ENCODE measurements around the gene MDC1.

Gene MDC1

DNA sequence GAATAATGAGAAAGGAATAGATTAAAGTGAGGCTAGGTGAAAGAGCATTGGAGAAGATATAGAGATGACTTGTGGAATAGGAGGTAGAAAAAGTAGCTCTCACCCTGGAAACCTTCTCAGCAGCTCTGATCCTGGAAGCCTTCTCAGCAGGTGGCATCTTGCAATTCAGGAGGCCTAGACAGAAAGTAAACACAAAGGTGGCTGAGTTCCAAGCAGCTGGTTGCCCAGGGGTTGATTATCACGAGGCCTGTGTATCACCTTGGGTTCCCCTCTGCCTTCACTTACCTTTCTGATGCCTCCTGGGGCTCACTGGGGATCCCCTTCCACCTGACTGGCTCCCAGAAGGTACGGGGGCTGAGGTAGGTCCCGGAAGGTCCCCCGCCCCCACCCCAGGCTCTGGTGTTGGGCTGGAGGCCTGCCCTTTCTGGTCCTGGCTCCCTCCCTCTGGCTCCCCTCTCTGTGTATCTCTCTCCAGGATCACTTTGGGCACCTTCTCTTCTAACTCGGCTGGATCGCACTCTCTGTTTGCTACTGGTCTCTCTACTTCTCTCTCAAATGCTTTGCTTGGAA, 9.7 kb downstream of the MDC1 start:
- no peak for DNase-seq (ENCODE audit: low spot score)

DNA sequence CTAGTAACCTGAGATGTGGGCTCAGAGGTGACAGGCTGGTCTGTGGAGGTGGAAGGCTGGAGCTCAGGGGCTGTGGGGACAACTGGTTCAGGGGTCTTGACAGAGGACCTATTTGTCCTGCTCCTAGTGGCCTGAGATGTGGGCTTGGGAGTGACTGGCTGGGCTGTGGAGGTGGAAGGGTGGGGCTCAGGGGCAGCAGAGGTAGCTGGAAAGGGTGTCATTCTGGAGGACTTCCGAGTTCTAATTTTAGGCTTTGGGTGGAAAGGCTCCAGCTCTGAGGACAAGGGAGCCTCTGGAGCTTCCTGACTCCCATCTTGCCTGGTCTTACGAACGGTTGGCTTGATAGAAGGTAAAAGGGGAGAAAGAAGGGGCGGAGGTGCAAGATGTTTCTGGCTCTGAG, 11.5 kb downstream of the MDC1 start:
- DNase-seq (ENCODE audit: low spot score): no peak

DNA sequence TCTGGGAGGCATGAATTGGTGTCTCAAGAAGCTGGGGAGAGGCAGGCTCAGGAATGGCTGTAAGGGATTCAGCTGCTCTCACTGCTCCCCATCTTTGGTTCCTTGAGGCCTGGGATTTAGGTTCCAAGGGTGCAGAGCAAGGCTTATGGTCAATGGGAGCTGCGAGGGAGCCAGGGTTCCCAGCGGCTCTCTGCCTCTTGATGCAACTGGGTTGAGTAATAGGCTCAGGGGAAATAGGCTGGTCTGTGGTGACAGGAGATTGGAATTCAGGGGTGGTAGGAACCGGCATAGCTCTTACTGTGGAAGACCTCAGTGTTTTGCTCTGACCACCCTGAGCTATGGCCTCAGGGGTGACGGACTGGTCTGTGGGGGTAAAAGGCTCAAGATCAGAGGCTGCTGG, 13.3 kb downstream of the MDC1 start:
- DNase-seq (ENCODE audit: low spot score): no peak

DNA sequence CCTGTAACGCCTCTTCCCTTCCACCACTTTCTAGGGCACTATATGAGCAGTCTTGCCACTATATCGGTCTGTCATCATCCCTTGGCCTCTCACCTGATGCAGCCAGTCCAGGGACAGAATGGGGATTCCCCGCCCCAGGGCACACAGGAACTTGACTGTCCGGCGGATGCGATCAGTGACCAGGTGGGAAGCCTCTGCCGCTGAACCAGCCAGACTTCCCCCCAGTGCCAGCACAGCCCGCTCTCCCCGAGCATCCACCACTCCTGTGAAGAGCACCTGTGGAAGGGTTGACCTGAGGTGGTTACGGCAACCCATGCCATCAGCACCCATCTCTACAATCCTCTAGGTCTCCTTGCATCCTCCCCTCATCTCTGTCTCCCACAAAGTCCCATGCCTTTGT, 14.1 kb downstream of the MDC1 start:
- no peak for DNase-seq (ENCODE audit: low spot score)

DNA sequence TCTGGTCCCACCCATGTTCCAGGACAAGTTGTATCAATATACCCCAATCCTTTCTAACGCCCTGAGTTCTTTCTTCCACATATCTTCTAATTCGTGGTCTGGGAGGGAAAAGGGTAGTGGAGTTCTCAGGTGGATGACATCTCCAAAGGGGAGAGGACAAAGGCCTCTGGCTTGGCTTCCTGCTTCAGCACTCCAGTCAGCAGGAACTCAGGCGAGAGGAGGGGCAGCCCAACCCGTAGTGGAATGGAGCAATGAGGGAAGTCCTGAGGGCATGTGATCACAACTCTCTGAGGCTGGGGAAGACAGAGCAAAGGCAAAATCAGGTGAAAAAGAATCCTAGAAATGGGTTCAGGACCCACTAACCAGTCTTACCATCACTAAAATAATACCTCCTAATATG, 16.7 kb downstream of the MDC1 start:
- peak; percentile 40 for DNase-seq (ENCODE audit: low spot score)

DNA sequence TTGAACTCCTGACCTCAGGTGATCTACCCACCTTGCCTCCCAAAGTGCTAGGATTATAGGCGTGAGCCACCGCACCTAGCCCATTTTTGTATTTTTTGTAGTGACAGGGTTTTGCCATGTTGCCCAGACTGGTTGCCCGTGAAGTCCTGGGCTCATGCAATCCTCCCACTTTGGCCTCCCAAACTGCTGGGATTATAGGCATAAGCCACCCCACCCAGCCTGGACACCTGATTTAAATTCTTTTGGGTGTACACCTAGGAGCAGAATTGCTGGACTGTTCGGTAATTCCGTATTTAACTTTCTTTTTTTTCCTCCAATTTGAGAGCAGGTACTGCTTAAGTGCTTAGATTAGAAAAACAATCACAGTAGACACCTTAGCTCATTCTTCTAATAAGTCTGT, 20.6 kb downstream of the MDC1 start:
- no peak for DNase-seq (ENCODE audit: low spot score)

DNA sequence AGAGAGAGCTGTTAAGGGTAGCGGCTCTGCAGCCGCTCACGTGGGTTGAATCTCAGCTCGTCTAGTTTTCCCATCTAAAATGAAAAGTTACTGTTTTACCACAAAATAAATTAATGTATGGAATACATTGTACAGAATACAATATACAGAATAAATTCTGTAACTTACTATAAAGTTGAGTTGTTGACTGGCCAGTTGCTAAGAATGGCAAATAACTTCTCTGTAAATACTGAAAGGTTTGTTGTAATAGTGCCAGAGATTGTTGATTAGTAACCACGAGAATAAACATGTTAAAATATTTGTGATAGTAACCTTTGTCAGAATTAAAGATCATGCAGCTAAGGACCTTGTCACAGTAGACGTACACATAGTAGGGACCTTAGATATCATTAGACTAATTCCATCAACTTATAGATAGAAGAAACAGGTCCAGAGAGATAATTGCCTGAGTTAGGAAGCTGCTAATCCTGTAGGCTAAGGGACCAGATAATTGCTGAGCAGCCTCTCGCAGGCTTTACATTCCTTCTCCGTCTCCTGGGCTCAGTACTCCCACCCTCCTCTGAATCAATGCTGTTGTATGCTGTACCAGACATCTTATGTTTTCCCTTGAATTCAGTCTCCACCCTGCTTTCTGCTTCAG, 25.8 kb downstream of the MDC1 start:
- DNase-seq (ENCODE audit: low spot score): no peak

DNA sequence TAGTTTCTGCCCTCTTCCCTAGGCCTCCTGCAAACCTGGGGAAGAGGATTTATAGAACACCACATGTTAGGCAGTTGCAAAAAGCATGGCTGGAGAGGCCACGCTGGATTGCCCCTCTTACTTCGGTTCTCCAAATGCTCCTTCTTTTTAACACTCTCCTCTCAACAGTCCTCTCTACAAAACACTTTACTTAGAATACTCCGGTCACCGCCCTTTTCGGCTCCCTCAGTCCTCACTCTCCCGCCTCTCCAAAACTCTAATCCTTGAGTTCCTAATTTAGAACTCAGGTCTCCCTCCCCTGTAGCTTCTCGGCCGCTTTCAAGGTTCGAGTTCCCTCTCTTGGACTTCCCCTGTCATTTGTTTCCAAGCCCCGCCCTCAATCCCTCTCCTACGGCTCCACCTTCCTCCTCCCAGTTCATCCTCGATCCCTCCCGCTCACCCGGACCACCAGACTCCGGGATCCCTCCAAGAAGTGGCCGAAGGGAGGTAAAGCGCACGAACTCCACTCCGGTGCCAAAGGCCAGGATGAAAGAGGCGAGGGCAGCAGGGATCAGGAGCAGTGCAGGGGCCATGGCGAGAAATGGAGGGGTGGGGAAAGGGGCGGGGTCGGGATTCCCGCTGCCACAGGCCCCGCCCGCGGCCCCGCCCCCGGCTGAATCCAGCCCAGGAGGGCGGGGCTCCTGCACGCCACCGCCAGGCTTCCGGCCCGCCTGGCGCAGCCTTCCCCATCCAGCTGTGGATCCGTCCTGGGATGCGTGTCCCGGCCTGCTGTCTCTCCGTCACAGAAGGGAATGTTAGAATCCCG, 26.5 kb downstream of the MDC1 start, which contains the start of gene NRM:
NRM (minus strand) TSS at position 582 of the 805 bp plus-strand sequence; CDS start at position 572, 10 bp downstream.
- DNase-seq (ENCODE audit: low spot score): peak; percentile 87

DNA sequence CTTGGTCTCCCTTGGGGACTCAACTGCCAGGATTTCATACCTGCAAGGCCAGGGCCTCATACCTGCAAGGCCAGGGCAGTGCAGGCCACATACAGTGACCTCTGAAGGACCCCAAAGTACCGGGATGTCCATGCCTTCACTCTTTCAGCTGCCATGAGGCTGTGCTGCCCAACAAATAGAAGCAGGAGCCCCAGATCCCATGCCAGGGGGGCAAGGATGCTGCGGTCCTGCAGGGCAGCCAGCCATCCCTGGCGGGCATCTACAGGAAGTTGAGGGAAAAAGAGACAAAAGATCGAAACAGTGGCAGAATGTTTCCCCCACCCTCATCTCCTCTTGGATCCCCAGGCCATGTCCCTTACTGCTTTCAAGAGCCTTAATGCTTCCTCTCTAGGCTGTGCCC, 27.1 kb downstream of the MDC1 start:
- no peak for DNase-seq (ENCODE audit: low spot score)

DNA sequence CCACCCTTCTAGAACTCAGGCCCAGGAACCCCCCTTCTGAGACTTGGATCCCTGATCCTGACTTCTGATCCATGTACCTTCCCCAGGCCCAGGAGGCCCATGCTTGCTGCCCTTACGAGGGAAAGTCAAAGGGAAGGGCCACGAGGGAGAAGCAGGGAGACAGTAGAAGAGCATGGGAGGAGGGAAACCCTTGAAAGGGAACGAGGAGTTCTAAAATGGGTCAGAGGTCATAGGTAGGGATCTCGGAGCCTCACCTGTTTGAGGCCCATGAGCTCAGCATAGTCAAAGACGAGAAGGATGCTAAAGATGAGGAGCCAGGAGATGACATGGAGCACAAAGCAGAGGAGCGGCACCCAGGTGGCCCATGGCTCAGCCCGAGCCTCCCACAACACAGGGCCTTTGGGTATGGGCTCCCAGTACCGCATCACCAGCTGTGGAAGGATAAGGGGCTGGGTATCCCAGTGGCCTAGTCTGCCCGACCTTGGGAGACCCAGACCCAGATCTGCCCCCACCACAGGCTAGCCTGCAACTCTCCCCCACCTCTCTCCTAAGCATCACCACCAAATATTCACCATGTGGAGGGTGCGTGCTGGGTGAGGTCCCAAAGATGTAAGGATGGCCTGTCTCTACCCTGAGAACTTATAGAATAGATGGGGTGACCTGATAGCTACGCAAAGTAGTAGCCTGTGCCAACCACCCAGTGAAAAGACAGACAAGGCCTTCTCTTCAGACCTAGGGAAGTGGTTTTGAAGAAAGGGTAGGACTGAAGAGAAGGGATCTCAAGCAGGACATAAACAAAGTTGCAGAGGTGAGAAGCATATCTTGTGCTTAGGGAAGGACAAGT, 27.8 kb downstream of the MDC1 start:
- no peak for DNase-seq (ENCODE audit: low spot score)

DNA sequence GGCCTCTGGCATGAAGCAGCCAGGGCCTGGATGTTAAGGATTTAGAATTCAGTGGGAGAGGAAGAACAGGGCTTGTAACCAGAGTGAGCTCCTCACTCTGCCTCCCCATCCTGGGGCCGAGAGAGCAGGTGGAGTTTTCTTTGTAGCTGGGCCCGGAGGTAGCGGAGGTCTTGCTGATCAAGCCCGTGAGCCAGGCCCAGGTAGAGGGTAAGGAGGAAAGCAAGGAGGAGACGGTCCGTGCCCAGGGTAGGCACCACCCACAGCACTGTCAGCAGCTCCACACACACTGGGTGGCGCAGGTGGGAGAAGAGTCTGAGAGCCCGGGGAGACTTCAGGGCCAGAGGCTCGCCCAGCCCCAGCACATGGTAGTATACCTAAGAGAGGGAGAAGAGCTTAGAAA, 28.5 kb downstream of the MDC1 start:
- no peak for DNase-seq (ENCODE audit: low spot score)

DNA sequence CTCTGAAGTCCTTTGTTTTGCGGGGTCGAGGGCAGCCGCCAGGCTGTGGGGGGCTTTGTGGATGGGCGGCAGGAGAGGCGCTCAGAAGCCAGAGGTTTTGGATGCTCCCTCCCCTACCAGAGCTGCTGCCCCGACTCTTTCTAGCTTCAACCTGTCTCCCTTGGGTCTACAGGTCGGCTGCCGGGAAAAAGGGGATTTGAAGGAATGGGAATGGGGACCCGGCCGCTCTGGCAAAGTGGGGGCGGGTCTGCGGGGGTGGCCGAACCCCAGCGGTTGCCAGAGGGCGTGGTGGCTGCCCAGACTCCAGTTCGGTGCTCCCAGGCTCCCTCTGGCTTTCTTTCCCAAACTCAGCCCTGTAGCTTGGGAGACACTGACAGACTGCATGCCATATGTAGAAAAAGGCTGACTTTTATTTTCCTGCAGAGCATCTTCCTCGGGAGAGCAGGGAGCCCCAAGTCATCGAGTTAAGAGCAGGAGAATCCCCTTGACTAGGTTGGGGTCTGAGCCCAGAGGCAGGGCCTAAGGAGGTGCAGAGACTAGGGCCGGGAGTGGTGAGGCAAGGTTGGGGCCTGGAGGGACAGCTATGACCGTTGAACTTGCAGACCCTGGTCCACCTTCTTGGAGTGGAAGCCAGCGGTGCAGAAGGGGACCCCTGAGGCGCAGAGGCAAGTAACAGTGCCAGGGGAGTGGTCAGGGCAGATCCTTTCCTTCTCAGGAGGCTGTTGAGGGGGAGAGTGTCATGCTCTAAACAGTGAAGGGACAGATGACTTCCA, 29.2 kb downstream of the MDC1 start:
- no peak for DNase-seq (ENCODE audit: low spot score)

DNA sequence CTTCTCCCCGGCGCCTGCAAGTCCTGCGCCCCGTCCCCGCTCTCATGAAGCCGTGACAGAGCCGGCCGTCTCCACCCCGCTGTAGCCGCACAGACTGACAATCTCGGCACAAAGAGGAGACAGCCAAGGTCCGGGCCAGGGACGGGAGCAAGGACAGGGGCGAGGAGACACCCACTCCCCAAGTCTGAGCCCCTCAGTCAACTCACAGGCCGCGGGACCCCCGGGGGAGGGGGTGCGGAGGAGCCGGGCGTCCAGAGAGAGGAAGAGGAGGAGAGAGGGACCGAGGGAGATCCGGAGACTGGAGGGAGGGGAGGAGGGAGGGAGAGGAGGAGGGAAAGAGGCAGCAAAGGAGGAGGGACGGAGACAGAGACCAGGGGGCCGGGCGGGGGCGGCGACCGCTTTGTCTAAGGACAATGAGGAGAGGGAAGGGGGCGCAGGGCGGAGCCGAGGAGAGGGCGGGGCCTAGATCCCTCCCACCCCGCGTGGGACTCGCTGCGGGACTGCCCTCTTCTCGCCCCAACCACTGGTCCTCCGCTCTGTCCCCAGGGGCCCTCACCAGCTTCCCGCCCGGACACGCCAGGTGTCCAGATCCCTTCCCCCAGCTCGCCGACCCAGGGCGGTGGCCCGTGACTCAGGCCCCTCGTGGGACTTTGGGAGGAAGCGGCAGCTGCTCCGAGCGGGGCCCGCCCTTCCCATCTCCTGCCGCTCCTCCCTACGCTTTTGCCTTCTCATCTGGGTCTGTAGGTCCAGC, 30.0 kb downstream of the MDC1 start:
- peak; percentile 99 for DNase-seq (ENCODE audit: low spot score)

DNA sequence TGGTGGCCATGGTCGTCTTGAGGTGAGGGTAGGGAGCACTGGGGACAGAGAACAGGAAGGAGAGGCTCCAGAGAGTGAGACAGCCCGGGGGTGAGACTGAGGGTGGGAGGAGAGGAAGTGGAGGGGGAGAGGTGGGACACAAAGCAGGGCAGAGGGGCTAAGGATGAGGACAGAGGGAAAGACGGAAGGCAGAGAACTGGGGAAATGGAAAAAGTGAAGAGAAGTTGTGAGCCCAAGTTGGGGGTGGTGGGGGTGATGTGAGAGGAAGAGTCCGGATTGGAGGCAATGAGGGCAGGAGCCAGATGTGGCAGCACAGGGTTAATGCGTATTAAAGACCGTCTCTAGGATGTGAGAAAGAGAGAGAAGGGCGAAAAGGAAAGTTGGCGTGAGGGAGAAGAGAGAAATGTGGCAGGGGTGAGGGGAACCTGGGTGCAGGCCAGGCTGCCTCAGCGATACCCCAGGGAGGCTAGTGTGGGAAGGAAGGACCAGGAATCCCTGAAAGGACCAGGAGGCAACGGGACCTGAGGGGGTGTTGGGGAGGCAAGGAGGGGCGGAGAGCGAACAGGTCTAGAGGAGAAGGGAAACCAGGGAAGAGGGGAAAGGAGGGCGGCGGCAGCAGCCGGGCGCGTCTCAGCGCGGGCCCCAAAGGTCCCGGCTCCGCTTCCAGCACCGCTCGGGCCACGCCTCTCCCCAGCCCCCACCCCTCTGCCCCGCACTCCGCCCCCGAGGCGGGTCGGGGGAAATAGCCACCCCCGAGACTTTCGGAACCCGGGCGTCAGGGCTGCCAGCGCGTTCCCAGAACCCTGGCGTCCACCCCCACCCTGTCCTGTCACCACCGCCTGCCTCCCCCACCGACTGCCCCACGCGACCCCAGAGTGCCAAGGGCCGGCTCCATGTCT, 30.8 kb downstream of the MDC1 start, which contains the start of gene PPP1R18:
PPP1R18 (minus strand) TSS at position 637 of the 899 bp plus-strand sequence; CDS start at position 10, 627 bp downstream.
- peak; percentile 76 for DNase-seq (ENCODE audit: low spot score)

DNA sequence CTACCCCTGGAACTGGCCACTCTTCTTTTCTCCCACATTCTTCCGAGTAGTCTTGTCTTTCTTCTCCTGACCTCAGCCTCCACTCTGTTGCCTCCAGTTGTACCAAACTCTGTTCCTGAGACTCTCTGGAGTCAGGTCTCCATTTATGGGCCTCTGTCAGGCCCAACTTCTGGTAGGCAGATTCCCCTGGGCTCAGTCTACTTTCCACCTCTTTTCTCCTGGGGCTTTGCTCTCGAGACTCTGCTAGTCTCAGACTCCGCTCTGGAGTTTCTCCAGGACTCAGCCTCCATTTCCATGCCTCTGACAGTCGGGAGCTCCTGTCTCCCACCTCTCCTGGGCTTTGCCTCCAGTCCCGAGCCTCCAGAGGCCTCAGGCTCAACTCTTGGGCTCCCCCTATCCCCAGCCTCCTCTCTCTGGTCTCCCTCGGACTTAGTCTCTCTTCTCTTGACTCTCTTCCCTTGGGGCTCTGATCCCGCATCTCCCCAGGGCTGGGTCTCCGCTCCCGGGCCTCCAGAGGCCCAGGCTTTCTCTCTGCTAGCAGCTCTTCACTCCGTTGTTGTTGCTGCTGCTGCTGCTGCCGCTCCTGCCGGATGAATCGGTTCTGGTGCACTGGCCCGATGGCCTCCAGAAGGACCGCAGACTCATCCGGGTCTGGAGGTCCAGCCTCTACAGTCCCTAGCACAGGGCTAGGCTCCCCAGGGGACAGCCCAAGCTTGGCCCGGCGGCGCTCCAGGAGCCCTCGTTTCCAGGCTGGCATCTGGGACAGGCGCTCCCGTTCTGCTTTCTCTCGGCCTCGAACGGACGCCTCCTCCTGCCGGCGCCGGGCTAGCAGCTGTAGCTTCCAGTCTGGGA, 31.7 kb downstream of the MDC1 start:
- no peak for DNase-seq (ENCODE audit: low spot score)

DNA sequence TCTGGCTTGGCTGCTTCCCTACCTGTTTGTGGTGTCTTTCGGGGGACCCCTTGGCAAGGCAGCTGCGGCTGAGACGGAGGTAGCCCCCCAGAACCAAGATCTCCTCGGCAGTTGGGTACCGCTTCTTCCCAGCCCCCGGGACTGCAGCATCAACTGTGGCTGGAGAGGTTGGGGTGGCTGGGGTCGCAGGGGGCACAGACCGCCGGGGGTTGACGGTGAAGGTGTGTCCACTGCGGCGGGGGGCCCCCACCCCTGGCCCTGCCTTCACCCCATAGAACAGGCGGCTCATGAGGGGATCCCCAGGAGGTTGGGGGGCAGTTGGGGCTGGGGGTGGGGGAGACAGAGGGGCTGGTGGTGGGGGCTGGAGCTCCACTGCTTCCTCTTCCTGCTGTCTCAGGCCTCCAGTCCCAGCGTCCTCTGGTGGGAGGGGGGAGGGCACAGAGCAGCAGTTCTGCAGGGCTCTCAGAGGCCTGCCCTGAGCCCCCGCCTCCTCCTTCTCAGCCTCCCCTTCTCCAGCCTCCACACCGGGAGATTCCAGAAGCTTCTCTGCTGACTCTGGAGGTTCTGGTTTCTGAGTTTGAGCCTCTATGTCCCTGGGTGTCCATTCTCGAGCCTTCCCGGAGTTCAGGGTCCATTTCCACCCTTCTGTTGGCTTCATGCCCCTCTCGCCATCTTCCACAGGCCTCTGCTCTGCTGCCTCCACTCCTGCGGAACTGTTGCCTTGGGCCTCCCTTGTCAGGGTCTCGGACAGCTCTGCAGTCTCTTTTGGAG, 32.5 kb downstream of the MDC1 start:
- peak; percentile 29 for DNase-seq (ENCODE audit: low spot score)

DNA sequence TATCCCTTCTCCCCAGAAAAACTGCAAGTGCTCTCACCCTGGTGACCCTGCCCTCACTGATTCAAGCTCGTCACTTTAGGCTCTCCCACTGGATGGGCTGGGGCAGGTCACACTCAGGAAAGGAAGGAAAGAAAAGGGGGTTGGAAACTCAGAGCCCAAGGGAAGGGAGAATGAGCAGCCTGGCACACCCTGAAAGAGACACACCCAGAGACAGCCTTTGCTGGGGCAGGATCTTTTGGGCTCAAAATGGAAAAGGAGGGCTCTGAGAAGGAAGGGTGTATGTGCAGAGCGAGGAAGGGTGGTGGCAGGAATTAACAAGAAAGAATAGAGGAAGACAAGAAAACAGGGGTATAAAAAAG, 33.1 kb downstream of the MDC1 start:
- DNase-seq (ENCODE audit: low spot score): no peak

All from kidney tubule cell (primary cell).